H4 (cell line): Measurements from ENCODE around the gene SLC10A4. TPM values are rescaled to one million over a fixed set of nuclear protein-coding genes. Genes with fewer than 3 reads are reported as not detected.

Experiments used
- DNase-seq: peaks from one replicate; pipeline ENCODE4 v3.0.0-alpha.2; 2015; ENCODE audit warnings: low spot score
- total RNA-seq: library from RNA; depleted of rRNA; stranded (reverse); fragments of >200 nt; shearing (Covaris generic); gene quantifications from 2 replicates; pipeline ENCODE4 v1.2.3, GENCODE V29; 2014; rRNA removed

Gene SLC10A4
- total RNA-seq, 1 experiment from 2014 or later: 1.5 TPM

- DNase-seq: no peak
Observed at GRCh38 chr4:48489683-48490011, 6.5 kb downstream of the SLC10A4 start.

DNA sequence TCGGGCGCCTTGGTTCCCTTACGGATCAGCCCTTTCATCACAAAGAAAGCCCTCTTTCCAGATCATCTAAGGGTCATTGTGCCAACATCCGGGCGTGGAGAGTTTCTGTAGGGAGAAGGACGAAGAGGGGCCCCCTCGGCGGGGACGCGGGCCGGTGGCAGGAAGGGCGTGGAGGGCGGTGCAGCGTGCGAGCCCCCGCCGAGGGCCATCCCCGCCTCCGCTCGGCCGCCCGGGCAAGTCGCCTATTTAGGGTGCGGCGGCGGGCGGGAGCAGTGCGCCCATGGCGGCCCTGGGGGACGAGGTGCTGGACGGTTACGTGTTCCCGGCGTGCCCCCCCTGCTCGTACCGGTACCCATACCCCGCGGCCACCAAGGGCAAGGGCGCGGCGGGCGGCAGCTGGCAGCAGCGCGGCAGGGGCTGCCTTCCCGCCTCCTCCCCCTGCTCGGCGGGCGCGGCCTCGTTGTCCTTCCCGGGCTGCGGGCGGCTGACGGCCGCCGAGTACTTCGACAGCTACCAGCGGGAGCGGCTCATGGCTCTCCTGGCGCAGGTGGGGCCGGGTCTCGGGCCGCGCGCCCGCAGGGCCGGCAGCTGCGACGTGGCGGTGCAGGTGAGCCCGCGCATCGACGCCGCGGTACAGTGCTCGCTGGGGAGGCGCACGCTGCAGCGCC lies 7.0 kb downstream of the SLC10A4 start, which contains the start of gene ZAR1:
TSS of gene ZAR1 (plus strand) at position 241 of the 668 bp plus-strand sequence. CDS start at position 281, 40 bp downstream.
- no peak for DNase-seq

DNA sequence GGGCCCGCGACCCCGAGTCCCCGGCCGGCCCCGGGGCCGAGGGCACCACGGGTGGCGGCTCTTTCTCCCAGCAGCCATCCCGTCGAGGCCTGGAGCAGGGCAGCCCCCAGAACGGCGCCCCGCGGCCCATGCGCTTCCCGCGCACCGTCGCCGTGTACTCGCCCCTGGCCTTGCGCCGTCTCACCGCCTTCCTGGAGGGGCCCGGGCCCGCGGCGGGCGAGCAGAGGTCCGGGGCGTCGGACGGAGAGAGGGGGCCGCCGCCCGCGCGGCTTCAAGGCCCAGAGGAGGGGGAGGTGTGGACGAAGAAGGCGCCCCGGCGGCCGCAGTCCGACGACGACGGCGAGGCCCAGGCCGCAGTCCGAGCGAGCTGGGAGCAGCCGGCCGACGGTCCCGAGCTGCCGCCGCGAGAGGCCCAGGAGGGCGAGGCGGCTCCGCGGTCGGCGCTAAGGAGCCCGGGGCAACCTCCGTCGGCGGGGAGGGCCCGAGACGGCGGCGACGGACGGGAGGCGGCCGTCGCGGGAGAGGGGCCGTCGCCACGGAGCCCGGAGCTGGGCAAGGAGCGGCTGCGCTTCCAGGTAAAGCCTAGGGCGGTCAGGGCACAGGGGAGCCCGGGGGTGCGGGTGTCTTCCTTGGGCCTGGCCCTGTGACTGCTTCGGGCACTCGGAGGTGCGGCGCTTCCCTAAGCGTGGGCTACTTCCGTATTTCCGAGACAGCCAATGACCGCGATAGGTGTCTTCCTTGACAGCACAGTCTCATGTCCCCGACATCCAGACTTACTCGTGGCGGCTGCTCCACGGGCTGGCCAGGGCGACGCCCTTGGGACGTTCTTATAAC lies 7.8 kb downstream of the SLC10A4 start:
- no peak for DNase-seq

DNA sequence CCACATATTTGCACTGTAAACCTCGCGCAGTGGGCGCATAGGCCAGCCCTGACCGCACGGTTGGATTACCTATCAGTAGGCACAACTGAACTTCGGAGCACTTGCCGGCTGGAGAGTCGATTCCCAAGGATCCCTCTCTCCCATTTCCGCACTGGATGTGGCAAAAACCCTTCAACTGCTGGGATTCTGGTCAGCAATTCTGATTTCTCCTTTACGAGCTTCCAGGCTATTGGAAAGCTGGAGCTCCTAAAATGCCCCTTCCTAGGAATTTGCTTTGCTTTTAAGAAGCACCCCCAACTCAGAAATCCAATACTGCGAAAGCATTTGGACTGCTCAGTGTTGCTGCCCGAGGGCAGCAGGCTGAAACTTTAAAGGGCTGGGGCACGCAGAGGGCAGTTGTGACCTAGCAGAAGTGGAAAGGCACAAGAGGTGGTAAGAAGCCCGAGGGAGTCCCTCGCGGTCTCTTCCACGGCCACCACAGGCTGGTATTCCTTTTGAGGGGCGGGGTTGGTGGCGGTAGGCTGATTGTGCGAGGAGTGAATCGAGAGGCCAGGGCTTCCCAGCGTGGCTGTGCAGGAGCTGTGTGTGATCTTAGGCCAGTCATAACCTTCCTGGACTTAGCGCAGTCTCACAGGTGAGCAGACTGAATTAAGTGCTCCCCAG lies 8.5 kb downstream of the SLC10A4 start:
- no peak for DNase-seq

DNA sequence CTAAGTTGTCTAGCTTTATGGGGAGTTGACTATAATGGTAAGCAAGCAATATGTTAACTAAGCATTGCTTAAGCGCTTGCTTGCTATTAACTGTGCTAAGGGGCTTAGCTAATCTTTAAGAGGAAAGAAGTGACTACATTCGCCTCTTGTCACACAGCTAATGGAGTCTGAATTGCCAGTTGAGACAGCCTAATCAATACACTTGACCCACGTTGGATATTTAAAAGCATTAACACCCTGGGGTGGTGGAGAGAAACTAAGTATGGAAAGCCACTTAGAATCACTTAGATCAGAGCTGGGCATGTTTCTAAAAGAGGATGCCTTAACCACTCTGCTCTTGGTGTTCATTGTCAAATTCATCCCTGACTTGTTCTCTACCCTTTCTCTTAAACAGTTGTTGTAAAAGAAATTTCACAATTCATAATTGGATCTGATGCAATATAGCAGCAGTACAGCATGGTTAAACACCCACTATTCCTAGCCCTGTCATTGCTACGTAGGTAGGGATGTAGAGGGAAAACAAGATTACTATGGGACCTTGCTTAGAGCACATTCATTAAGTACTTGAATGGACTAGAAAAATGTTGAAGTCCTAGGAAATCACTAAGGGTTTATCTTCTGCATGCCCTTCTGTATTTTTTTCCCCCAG lies 10.4 kb downstream of the SLC10A4 start:
- DNase-seq: no peak

DNA sequence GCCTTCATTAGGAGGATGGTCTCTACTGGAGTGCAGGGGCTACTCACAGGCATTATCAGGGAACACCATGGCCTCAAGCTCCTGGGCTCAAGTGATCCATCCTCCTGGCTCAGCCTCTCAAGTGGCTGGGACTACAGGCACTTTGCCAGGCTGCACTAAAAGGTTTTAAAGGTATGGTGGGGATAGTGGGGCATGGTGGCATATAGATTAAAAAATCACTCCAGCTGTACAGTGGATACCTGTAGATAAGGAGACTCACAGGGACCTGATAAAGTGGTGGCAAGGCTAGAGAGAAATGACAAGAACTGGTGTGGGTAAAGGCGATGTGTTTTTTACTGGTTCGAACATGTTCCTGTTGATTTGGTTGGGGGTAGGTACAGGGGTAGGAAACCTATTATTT lies 12.8 kb downstream of the SLC10A4 start:
- no peak for DNase-seq

DNA sequence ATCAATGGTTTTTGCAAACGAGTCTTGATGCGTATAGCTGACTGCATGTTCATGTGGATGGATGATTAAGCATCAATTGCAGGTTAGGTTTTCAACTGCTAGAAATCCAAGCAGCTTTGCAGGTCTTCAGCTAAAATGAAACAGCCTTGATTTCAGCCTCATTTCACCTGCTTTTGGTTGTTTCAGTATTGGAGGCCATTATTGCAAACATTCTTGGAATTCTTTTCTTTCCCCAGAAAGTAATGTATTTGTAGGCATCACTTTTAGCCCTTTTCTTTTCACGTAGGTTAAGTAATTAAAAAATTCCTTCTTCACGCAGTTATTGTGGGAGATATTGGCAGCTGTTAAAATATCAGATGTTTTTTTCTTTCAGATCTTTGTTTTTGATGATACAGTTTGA lies 15.8 kb downstream of the SLC10A4 start:
- no peak for DNase-seq

GRCh38 chr4:48499551-48500066 lies 16.5 kb downstream of the SLC10A4 start:
- no peak for DNase-seq

GRCh38 chr4:48503233-48504025 lies 20.3 kb downstream of the SLC10A4 start:
- no peak for DNase-seq

GRCh38 chr4:48504026-48504330 lies 20.8 kb downstream of the SLC10A4 start:
- no peak for DNase-seq

GRCh38 chr4:48504352-48504751 lies 21.2 kb downstream of the SLC10A4 start:
- no peak for DNase-seq

DNA sequence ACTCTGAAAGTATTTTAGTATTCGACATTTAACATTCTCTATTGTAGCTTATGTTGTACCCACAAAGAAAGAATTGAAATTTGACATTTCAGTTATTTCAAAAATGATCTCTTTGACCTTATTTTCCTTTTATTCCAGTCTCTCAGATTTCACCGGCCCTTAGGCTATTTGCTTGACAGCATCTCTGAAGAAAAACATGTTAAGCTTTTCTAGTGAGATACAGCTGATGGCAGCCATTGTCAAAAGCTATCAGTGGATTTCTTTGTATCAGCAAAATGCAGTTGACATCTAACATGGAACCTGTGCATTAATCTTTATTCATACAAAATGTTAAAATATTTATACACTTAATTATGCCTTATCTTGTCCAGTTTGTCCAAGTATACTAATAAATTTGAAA lies 23.6 kb downstream of the SLC10A4 start:
- DNase-seq: no peak

GRCh38 chr4:48509543-48509942 lies 26.4 kb downstream of the SLC10A4 start:
- no peak for DNase-seq

DNA sequence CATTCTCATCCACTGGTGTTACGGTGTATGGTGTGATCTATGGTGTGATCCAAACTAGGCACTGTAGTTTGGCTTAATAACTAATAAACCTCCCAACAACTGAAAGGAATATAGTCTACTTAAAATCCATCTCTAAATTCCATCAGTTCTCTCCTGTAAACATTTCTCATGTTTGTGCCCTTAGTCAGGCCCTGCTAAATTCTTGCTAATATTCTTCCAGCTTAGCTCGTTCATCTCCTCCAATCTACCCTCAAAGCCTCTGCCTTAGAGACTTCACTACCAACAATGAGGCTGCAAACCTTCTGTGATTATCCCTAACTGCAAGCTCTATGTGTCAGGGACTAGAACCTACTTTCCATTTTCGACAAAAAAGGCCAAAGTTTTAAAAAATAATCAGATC lies 35.0 kb downstream of the SLC10A4 start:
- no peak for DNase-seq

- DNase-seq: no peak
Observed at GRCh38 chr4:48526406-48526805, 43.3 kb downstream of the SLC10A4 start.

- DNase-seq: no peak
Observed at GRCh38 chr4:48538358-48538757, 55.2 kb downstream of the SLC10A4 start.

Other genes with a start within 250 kb of the SLC10A4 start
- gene TEC, start 213.5 kb upstream of the SLC10A4 start, total RNA-seq: 0.06 TPM in 1 of 2 replicates, not detected in the other
- gene SLAIN2, start 141.8 kb upstream of the SLC10A4 start, total RNA-seq: 36.3 and 72.3 TPM in 2 replicates
- gene ZAR1, start 6.9 kb downstream of the SLC10A4 start, total RNA-seq: not detected in 2 replicates